ENCODE measurements around the gene CAMKMT. TPM values are rescaled to one million over a fixed set of nuclear protein-coding genes. Genes with fewer than 3 reads are reported as not detected.

The CAMKMT gene
- total RNA-seq, 1 donor from 2014 or later: 6.1 TPM

DNA sequence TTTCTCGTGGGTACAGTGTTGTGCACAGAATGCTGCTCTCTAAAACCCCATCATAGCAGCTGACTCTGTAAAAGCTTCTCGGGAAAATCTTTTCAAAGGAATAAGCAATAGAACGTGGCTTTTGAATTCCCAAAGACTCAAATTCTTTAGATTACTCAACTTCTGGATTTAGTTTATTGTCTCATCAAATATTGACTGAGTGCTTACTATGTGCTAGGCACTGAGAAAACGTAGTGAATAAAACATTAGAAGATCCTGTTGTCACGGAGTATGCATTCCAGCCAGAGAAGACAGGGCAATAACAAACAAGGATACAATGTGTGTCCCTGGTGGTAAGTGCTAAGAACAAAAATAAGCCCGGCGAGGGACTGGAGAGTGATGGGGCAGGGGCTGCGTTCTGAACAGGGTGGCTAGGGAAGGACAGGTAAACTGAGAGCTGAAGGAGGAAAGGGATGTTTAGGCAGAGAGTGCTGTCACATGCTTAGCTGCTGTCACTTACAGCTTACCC lies 401.6 kb downstream of the CAMKMT start:
- DNase-seq (ENCODE audit: extremely low read depth, low read depth, low spot score): no peak

- no peak for DNase-seq (ENCODE audit: extremely low read depth, low read depth, low spot score)
Measured at GRCh38 chr2:44766220-44766619, 404.5 kb downstream of the CAMKMT start.

DNA sequence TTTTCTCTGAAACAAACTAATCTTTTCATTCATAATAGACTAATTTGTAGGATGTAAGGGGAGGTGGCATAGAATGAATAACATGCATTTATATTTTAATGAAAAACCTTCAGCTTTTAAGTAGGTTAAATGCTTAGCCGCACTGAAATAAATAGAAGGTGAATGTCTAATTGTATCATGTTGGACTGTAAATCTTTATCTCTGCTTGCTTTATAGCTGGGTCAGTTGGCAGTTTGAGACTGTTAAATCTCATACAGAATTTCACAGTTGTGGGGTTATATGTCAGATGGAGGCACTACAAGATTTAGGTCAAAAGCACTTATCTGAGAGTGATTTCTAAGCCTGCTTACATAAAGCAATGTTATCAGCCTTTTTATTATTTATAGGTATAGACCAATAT lies 405.0 kb downstream of the CAMKMT start:
- DNase-seq (ENCODE audit: extremely low read depth, low read depth, low spot score): no peak

GRCh38 chr2:44767691-44768090 lies 405.9 kb downstream of the CAMKMT start:
- no peak for DNase-seq (ENCODE audit: extremely low read depth, low read depth, low spot score)

DNA sequence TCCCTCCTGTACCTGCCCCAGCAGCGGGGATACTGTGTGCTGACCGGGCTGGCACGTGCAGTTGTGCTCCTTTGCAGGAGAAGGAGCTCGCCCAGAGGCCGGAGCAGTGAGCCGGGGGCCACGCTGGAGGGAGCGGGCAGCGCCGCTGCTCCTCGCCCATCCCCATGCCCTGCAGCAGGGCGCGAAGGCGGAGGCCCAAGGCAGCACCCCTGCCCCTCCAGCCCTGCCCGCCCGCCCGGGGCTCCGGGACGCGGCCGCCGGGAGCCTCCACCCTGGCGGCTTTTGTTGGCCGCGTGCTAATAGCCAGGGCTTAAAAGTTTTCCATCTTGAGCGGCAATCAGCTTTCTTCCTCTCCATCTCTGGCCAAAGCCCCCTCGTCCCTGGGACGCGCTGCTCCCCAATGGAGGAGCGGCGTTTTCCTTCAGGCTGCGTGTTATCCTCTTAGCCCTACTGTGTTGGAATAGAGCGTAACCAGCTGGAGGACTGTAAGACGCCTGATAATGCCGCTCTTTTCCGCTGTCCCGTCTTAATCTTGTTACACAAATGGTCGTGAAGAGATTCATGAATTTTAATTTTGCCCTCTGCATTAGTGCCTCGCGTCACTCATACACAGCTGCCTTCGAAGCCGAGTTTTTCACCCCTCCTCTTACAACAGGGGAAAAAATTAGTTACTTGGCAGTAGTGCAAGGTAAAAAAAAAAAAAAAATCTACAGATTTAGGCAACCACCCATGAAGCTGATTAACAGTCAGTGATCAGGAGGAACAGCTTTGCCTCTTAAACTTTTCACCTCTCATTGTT lies 406.9 kb downstream of the CAMKMT start:
- no peak for DNase-seq (ENCODE audit: extremely low read depth, low read depth, low spot score)

DNA sequence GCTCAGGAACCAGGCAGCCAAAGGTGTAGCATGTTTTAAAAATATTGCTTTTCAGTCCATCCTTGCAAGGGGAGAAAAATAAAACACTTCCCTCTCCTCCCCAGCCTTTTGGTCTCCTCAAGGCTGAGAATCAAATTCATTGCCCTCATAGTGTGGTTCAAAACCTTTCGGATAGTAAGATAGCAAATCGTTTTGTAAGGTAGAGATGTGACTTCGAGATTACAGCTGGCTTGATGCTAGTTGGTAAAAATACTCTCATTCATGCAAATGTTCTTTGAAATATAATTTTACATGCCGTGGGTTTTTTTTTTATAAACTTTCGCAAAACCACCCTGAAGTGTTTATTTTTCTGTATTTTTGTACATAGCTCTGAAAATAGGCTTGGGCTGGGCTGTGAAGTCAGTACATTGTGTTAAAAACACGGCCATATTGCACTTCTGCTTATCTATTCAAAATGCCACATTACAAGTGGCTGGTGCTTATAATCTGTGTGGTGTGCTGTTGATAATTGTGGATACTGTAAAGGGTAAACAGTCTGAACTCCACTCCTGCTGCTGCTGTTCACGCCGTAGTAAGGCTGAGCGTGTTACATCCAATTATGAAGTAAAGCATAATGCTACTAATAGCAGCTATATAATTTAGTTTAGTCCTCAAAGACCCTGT lies 407.7 kb downstream of the CAMKMT start:
- DNase-seq (ENCODE audit: extremely low read depth, low read depth, low spot score): no peak

- DNase-seq (ENCODE audit: extremely low read depth, low read depth, low spot score): no peak
Measured at GRCh38 chr2:44770221-44771195, 408.8 kb downstream of the CAMKMT start.

DNA sequence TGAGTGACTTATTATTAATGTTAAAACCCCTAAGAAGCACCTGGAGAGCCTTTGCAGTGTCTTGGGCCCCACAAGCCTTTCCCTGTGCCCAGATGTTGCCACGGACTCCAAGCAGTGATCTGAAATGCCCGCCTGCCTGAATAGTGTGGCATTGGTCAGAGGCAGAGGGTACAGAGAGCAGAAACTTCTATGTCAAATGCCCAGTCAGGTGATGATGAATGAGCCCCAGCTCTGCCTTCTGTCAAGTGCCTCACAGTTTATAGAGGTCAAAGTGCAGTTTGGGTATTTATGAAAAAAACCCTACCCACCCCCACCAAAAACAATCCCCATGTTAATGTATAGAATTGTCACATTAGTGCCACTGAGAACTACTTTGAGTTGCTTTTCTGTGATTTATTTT lies 409.8 kb downstream of the CAMKMT start:
- no peak for DNase-seq (ENCODE audit: extremely low read depth, low read depth, low spot score)

- no peak for DNase-seq (ENCODE audit: extremely low read depth, low read depth, low spot score)
Measured at GRCh38 chr2:44772131-44772530, 410.4 kb downstream of the CAMKMT start.

- DNase-seq (ENCODE audit: extremely low read depth, low read depth, low spot score): no peak
Measured at GRCh38 chr2:44772669-44773378, 411.1 kb downstream of the CAMKMT start.

DNA sequence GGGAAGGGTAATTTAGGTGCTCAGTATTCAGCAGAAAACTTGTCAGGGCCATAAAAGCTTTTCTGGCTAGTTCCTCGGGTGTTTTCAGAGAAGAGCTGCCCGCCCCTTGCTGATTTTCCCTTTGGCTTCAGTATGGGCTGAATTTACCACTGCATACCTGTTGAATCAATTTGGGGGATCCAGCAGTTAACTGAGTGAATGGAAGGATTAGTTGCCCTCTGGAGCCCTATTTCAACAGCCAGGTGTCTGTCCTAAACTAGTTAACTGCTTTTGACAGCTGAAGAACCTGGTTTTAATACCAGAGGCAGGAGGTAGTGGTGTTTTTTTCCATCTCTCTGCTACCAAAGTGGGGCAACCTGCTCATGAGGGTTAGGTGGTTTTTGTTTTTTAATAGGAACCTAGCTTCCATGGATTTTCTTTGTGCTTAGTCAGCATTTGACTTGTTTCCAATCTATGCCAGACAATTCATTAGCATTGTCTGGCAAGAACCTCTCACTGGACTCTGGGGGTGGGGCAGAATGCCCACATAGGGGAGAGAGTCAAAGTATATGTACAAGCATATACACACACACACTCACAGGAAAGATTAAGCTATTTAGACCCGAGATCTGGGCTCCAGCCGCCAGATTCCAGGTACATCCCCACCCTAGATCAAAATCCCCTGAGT lies 413.2 kb downstream of the CAMKMT start:
- no peak for DNase-seq (ENCODE audit: extremely low read depth, low read depth, low spot score)

- DNase-seq (ENCODE audit: extremely low read depth, low read depth, low spot score): no peak
Measured at GRCh38 chr2:44777036-44777435, 415.3 kb downstream of the CAMKMT start.

GRCh38 chr2:44777537-44777936 lies 415.8 kb downstream of the CAMKMT start:
- DNase-seq (ENCODE audit: extremely low read depth, low read depth, low spot score): no peak

DNA sequence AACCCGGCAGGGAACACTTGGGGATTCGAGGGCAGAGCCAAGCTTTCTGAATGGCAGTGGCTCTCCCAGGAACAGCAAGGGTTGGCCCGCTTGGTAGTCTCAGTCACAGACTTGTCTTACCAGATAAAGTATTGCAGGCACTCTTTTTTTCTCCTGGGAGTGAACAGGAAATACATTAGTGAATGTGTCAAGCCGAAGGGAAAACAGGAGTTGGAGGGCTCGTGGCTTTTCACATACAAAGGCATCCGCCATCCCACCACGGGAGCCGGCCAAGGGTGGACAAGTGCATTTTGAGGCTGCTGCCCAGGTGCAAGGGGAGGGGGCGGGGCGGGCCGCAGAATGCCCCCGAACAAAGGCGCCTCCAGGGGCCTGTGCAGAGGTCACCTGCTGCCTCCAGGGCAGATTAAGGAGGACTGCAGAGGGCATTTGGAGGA lies 416.5 kb downstream of the CAMKMT start:
- DNase-seq (ENCODE audit: extremely low read depth, low read depth, low spot score): no peak

- DNase-seq (ENCODE audit: extremely low read depth, low read depth, low spot score): no peak
Measured at GRCh38 chr2:44778671-44779476, 417.1 kb downstream of the CAMKMT start.

- DNase-seq (ENCODE audit: extremely low read depth, low read depth, low spot score): no peak
Measured at GRCh38 chr2:44779793-44780192, 418.0 kb downstream of the CAMKMT start.

- no peak for DNase-seq (ENCODE audit: extremely low read depth, low read depth, low spot score)
Measured at GRCh38 chr2:44780406-44780805, 418.7 kb downstream of the CAMKMT start.

DNA sequence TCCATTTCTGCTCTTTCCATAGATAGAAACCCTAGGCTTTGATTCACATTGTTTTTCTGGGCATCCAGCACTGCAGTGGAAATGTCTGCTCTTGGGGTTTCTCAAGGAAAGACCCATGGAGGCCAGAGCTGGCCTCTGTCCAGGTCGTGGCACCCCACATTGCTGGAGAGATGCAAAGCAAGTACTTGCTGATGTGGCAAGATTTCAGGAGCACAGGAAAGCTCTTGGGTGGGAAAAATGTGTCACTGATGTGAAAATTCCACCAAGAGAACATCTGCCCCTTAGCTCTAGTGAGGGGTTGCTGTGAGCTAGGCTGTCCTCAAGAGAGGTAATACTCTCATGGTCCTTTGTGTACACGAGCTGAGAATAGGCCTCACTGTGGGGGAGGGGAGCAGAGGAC lies 423.7 kb downstream of the CAMKMT start:
- DNase-seq (ENCODE audit: extremely low read depth, low read depth, low spot score): no peak
